ENCODE results near the gene CD99.

DNA sequence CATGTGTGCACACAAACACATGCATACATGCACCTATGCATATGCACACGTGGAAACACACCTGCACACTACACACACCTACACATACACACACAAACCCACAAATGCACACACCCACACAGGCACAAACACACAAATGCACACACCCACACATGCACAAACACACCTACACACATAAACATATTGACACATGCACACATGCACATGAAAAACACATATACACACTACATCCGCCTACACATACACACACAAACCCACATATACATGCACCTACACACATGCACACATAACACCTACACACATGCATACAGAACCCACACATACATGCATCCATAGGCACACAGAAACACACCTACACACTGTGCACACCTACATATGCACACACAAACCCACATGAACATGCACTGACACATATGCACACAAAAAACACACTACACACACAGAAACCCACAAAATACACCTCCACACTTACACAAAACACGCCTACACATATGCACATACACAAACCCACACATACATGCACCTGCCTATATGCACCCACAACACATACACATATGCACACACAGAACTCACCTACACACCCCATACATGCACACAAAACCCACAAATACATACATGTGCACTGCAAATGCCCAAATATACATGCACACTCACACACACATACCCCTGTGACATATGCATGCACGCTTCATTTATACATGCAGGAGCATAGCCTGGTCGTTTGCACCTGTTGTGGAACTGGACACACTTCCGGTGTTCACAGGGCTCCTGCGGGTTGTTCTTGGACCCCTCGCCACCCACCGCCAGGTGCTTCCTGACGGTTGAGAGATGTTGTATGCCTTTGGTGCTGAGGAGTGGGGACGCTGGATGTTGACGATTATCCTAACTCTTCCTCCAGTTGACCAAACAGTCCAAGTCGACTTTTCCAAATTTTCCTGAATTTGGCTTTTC lies 22.1 kb downstream of the CD99 start:
- TF ChIP-seq, protein P1, sequence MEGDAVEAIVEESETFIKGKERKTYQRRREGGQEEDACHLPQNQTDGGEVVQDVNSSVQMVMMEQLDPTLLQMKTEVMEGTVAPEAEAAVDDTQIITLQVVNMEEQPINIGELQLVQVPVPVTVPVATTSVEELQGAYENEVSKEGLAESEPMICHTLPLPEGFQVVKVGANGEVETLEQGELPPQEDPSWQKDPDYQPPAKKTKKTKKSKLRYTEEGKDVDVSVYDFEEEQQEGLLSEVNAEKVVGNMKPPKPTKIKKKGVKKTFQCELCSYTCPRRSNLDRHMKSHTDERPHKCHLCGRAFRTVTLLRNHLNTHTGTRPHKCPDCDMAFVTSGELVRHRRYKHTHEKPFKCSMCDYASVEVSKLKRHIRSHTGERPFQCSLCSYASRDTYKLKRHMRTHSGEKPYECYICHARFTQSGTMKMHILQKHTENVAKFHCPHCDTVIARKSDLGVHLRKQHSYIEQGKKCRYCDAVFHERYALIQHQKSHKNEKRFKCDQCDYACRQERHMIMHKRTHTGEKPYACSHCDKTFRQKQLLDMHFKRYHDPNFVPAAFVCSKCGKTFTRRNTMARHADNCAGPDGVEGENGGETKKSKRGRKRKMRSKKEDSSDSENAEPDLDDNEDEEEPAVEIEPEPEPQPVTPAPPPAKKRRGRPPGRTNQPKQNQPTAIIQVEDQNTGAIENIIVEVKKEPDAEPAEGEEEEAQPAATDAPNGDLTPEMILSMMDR (IDR thresholded peaks at IDR 0.05; ENCODE audit: poor library complexity): no peak
- TF ChIP-seq EZH2phosphoT487 (IDR thresholded peaks at IDR 0.05; ENCODE audit: low read depth, severe bottlenecking, unreplicated experiment) (no peak), EZH2 (IDR thresholded peaks at IDR 0.05; ENCODE audit: borderline replicate concordance) (no peak)
